HFF-Myc (cell line): ENCODE results near the gene RPL38.

Experiments
- DNase-seq: peaks from one replicate; pipeline ENCODE4 v3.0.0-alpha.2; 2011; ENCODE audit warnings: low read depth; ENCODE audit errors: extremely low read depth
- H3K4me3 ChIP-seq: replicated peaks from 2 replicates; pipeline ENCODE4 v1.5.1; 2011; ENCODE audit warnings: low read depth, mild to moderate bottlenecking, control low read depth, low read length
- TF ChIP-seq, protein P1 (sequence below): IDR thresholded peaks from 2 replicates; pipeline ENCODE4 v1.5.1; 2012; ENCODE audit warnings: mild to moderate bottlenecking, low read depth, low read length, control low read depth; ENCODE audit errors: missing control alignments

Gene RPL38

GRCh38 chr17:74170924-74171323 lies 32.6 kb upstream of the RPL38 start:
- TF ChIP-seq, protein P1, sequence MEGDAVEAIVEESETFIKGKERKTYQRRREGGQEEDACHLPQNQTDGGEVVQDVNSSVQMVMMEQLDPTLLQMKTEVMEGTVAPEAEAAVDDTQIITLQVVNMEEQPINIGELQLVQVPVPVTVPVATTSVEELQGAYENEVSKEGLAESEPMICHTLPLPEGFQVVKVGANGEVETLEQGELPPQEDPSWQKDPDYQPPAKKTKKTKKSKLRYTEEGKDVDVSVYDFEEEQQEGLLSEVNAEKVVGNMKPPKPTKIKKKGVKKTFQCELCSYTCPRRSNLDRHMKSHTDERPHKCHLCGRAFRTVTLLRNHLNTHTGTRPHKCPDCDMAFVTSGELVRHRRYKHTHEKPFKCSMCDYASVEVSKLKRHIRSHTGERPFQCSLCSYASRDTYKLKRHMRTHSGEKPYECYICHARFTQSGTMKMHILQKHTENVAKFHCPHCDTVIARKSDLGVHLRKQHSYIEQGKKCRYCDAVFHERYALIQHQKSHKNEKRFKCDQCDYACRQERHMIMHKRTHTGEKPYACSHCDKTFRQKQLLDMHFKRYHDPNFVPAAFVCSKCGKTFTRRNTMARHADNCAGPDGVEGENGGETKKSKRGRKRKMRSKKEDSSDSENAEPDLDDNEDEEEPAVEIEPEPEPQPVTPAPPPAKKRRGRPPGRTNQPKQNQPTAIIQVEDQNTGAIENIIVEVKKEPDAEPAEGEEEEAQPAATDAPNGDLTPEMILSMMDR: no peak
- DNase-seq: no peak
- H3K4me3 ChIP-seq: no peak overlapping the region

DNA sequence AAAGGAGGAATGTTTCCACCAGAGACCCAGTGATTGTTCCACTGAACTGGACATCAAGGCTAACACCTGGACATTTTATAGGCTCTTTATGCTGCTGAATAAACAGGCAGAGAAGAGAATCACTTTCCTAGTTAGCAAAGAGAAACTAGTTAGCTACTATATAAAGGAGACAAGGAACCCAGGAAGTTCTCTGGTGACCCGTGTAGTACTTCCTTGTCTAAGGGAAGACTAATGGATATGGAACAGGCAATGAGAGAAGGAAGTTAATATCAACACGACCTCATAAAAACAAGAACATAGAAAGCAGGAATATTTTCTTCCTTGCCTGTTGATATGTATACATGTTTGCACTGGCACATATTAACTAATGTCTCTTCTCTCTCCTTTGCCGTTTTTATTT lies 30.8 kb upstream of the RPL38 start:
- no peak overlapping the region for H3K4me3 ChIP-seq
- TF ChIP-seq, protein P1: no peak
- DNase-seq: no peak

DNA sequence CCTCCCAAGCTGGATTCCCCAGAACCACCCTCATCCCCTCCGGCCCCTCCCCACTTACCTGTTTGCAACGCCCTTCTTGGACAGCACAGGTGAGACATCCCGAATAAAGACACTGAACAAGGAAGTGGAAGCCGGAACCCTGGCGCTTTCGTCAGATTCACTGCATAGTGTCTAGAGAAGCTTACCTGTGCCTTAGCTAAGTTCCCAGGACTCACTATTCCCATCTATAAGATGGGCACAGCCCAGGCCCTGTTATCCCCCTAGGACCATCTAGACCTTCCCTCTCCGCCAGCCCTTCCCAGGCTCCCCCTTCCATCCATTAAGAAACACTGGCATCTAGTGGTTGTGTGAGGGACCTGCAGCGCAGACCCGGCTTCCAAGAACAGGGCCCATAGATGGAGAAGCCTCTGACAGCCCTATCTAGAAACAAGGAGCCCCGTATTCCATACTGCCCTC lies 26.9 kb upstream of the RPL38 start:
- TF ChIP-seq, protein P1: peak; percentile 89
- no peak overlapping the region for H3K4me3 ChIP-seq
- no peak for DNase-seq

DNA sequence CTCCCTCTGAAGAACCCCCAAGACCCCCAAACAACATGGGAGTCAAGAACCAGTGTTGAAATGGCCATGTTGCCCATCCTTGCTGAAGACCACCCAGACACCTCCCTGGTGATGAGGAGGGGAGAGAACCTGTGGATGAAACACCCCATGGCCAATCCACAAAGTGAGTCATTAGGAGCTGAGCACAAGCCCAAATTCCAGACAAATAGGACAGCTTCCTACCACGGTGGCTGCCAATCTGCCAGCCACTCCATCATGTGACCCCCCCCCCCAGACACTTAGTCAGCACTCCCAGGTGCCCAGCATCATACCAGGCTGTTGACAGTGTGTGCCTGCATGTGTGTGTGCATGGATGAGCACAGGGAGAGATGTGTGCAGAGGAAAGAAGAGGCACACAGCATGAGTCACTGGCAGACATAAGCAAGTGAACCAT lies 26.4 kb upstream of the RPL38 start:
- no peak overlapping the region for H3K4me3 ChIP-seq
- DNase-seq: no peak
- TF ChIP-seq, protein P1: peak; percentile 3

- no peak overlapping the region for H3K4me3 ChIP-seq
- no peak for DNase-seq
- TF ChIP-seq, protein P1: no peak
Observed at GRCh38 chr17:74179576-74179975, 23.9 kb upstream of the RPL38 start.

DNA sequence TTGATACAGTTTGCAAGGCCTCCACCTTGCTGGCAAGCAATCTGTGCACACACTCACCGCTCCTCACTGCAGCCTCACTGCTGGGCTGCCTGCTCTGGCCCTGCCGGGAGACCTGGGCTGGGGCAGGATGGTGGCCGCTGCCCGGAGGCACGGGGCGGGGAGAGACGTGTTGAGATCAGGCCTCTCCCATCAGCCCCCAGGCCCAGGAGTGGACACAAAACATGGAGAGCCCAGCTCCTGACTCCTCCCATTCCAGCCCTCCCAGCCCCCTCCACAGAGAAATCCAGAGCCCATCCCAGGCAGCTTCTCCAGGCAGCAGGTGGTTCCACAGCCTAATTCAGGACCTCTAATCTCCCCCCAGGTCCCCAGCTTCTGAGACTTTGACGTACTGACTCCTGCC lies 23.1 kb upstream of the RPL38 start:
- TF ChIP-seq, protein P1: no peak
- H3K4me3 ChIP-seq: no peak overlapping the region
- no peak for DNase-seq

GRCh38 chr17:74181341-74181740 lies 22.1 kb upstream of the RPL38 start:
- TF ChIP-seq, protein P1: no peak
- DNase-seq: no peak

More at GRCh38 chr17:74181341-74181740, 22.1 kb upstream of the RPL38 start:
- no peak overlapping the region for H3K4me3 ChIP-seq
